Left lung (tissue), 10 donors: ENCODE data around the gene SDK2. TPM values are rescaled to one million over a fixed set of nuclear protein-coding genes. Genes with fewer than 3 reads are reported as not detected.

Experiments used
- ATAC-seq: fragments of 200-7000 bp; cut with Tn5 transposase; one replicate; pipeline ENCODE4 v1.9.1; 2020; ENCODE audit warnings: moderate library complexity
- DNase-seq, 4 donors: peaks; one replicate each; pipeline ENCODE4 v3.0.0-alpha.2; 2013 to 2020
- H3K27ac ChIP-seq, 2 donors: fragments of 200-600 bp; sonication (generic) in 1 of 2; one replicate each; pipeline versions ENCODE4 v1.5.0 to v1.8.0; 2020 to 2021
- H3K27me3 ChIP-seq, 2 donors: fragments of 200-600 bp; sonication (generic) in 1 of 2; one replicate each; pipeline versions ENCODE4 v1.5.0 to v1.8.0; 2020 to 2021
- H3K36me3 ChIP-seq, 2 donors: fragments of 200-600 bp; sonication (generic) in 1 of 2; one replicate each; pipeline versions ENCODE4 v1.5.0 to v1.8.0; 2020 to 2021
- H3K4me1 ChIP-seq, 2 donors: fragments of 200-600 bp; one replicate each; pipeline ENCODE4 v1.8.0; 2021
- H3K4me3 ChIP-seq, 2 donors: fragments of 200-600 bp; sonication (generic) in 1 of 2; one replicate each; pipeline versions ENCODE4 v1.5.0 to v1.8.0; 2020 to 2021; ENCODE audit warnings: mild to moderate bottlenecking in 1 of 2
- H3K9me3 ChIP-seq, 2 donors: fragments of 200-600 bp; sonication (generic) in 1 of 2; one replicate each; pipeline versions ENCODE4 v1.5.0 to v1.8.0; 2020 to 2021
- intact Hi-C, 2 donors: fragments of 100-400 bp; cut with DNase I; formaldehyde crosslinking; loops; one replicate each; pipeline versions ENCODE4 v1.11.2 to v1.14.2; 2022
- polyA plus RNA-seq, 6 donors: library from polyadenylated mRNA; unstranded; fragments of 120-200 nt; gene quantifications; one replicate each; pipeline ENCODE4 v1.2.1, GENCODE V29; 2013; ENCODE audit not compliant: insufficient read length in 6 of 6
- total RNA-seq, 2 donors: library from RNA; stranded (reverse); fragmentation: NEBNext Ultra II Directional; extraction: Animal tissue kit (Norgen Biotek cat#: 25700); gene quantifications; one replicate each; pipeline ENCODE4 v1.2.1, GENCODE V29; 2021
- TF ChIP-seq, protein P1 (sequence below), 2 donors: fragments of 200-600 bp; sonication (generic) in 1 of 2; IDR thresholded peaks; one replicate each; pipeline versions ENCODE4 v1.5.0 to v1.8.0; 2021; ENCODE audit warnings: antibody characterized with exemption in 2 of 2
- donor health status: DM: no; HTN: yes; CAD: no.
- donor health status: DM: no; HTN: no; CAD: no.

The SDK2 gene
- total and polyA plus RNA-seq, 8 donors, result 6.0 to 10.9 (median 7.5) TPM

- intact Hi-C loops, result no loop called here
- Histone ChIP-seq H3K36me3 (no peaks in the 10 kb centered on the region), H3K4me3 (no peak overlapping the region), H3K9me3 (no peaks in the 10 kb centered on the region), H3K27ac (peak overlapping the region in 1 of 2 donors; percentile 62), H3K27me3 (no peaks in the 10 kb centered on the region), H3K4me1 (peaks cover 5 to 21% of the 10 kb centered on the region in 2 donors)
- ATAC-seq, result peak; percentile 73
- DNase-seq, result peak in 2 of 4 donors; percentile 78 to 91
- TF ChIP-seq, protein P1, sequence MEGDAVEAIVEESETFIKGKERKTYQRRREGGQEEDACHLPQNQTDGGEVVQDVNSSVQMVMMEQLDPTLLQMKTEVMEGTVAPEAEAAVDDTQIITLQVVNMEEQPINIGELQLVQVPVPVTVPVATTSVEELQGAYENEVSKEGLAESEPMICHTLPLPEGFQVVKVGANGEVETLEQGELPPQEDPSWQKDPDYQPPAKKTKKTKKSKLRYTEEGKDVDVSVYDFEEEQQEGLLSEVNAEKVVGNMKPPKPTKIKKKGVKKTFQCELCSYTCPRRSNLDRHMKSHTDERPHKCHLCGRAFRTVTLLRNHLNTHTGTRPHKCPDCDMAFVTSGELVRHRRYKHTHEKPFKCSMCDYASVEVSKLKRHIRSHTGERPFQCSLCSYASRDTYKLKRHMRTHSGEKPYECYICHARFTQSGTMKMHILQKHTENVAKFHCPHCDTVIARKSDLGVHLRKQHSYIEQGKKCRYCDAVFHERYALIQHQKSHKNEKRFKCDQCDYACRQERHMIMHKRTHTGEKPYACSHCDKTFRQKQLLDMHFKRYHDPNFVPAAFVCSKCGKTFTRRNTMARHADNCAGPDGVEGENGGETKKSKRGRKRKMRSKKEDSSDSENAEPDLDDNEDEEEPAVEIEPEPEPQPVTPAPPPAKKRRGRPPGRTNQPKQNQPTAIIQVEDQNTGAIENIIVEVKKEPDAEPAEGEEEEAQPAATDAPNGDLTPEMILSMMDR (IDR thresholded peaks at IDR 0.05), result no peak
These were observed 302.2 kb downstream of the SDK2 start for GRCh38 chr17:73342050-73342522.

- ATAC-seq, result peak; percentile 5
- Histone ChIP-seq H3K4me3 (no peak overlapping the region), H3K9me3 (no peaks in the 10 kb centered on the region), H3K36me3 (no peaks in the 10 kb centered on the region), H3K4me1 (peaks cover 5 to 21% of the 10 kb centered on the region in 2 donors), H3K27ac (no peak overlapping the region), H3K27me3 (no peaks in the 10 kb centered on the region)
- intact Hi-C loops, result no loop called here
- no peak for DNase-seq
- TF ChIP-seq, protein P1 (IDR thresholded peaks at IDR 0.05), result no peak
These were observed 302.7 kb downstream of the SDK2 start for GRCh38 chr17:73341350-73342049.

GRCh38 chr17:73340093-73340596, 304.1 kb downstream of the SDK2 start:
- Histone ChIP-seq H3K9me3 (no peaks in the 10 kb centered on the region), H3K36me3 (no peaks in the 10 kb centered on the region), H3K4me1 (peaks cover 5 to 21% of the 10 kb centered on the region in 2 donors), H3K4me3 (no peak overlapping the region), H3K27me3 (no peaks in the 10 kb centered on the region), H3K27ac (peak overlapping the region; percentile 40 to 51)
- intact Hi-C loops, result no loop called here
- peak in 1 of 4 donors; percentile 56 for DNase-seq
- ATAC-seq, result peak; percentile 80
- TF ChIP-seq, protein P1 (IDR thresholded peaks at IDR 0.05), result peak in 1 of 2 donors; percentile 36

- peak in 1 of 4 donors; percentile 47 for DNase-seq
- TF ChIP-seq, protein P1 (IDR thresholded peaks at IDR 0.05), result no peak
- Histone ChIP-seq H3K27ac (no peak overlapping the region), H3K9me3 (no peaks in the 10 kb centered on the region), H3K4me1 (peaks cover 7 to 26% of the 10 kb centered on the region in 2 donors), H3K4me3 (no peak overlapping the region), H3K27me3 (no peaks in the 10 kb centered on the region), H3K36me3 (no peaks in the 10 kb centered on the region)
- no peak for ATAC-seq
- intact Hi-C loops, result no loop called here
These were observed 305.6 kb downstream of the SDK2 start for GRCh38 chr17:73338566-73339197.

- no peak for ATAC-seq
- TF ChIP-seq, protein P1 (IDR thresholded peaks at IDR 0.05), result no peak
- Histone ChIP-seq H3K27ac (no peak overlapping the region), H3K27me3 (no peaks in the 10 kb centered on the region), H3K9me3 (no peaks in the 10 kb centered on the region), H3K36me3 (no peaks in the 10 kb centered on the region), H3K4me1 (peaks cover 7 to 27% of the 10 kb centered on the region in 2 donors), H3K4me3 (no peak overlapping the region)
- peak in 3 of 4 donors; percentile 58 to 77 (median 70) for DNase-seq
- intact Hi-C loops, result no loop called here
These were observed 306.2 kb downstream of the SDK2 start for GRCh38 chr17:73338050-73338521.
